Epithelial cell of proximal tubule (primary cell): Measurements from ENCODE around the gene ATG9B. TPM values are rescaled to one million over a fixed set of nuclear protein-coding genes. Genes with fewer than 3 reads are reported as not detected.

Experiments
- DNase-seq: peaks from one replicate; pipeline ENCODE4 v3.0.0-alpha.2; 2011; ENCODE audit warnings: low read depth
- H3K4me3 ChIP-seq: 2 replicates; pipeline ENCODE4 v1.5.1; 2011; ENCODE audit warnings: low read depth, mild to moderate bottlenecking, low read length
- CTCF ChIP-seq: conservative IDR thresholded peaks from 2 replicates; pipeline ENCODE4 v1.5.1; 2012; ENCODE audit warnings: low read depth, mild to moderate bottlenecking, low read length
- total RNA-seq: library from RNA; depleted of rRNA; stranded (reverse); fragments of >200 nt; gene quantifications from 2 replicates; pipeline ENCODE4 v1.2.3, GENCODE V29; 2015

Gene ATG9B
- total RNA-seq, 1 donor from 2014 or later = 1.1 TPM

- no peak for TF ChIP-seq CTCF
- peak overlapping the region; percentile 26 for H3K4me3 ChIP-seq
- DNase-seq = no peak
Measured at GRCh38 chr7:151019130-151019447, 5.2 kb downstream of the ATG9B start.

DNA sequence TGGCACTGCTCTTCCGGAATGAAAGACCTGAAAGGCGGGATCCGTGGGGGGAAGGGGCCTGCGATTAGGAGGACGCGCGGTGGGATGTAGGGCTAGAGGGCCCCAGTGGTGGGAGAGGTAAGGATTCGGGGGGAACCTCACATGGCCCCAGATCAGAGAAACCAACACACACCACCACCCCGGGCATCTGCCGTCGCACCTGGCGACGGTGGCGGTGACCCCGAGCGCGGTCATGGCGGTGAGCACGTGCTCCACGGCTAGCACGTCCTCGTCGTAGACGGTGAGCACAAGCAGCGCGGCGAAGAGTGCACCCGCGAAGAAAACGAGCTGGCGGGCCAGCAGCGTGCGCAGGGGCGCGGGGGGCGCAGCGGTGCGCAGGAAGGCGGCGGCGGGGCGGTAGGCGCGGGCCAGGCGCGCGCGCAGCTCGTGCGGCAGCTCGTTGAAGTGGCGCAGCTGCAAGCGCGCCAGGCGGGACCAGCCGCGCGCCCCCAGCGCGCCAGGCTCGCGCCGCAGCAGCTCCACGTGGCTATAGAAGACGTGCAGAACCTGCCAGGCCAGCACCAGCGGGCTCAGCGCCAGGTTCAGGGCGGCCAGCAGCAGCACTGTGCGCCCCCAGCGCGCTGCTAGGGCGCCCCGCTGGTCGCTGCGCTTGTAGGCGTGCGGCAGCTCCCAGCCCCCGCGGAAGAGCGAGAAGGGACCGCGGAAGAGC lies 5.7 kb downstream of the ATG9B start:
- TF ChIP-seq CTCF = no peak
- no peak for DNase-seq
- H3K4me3 ChIP-seq = peak overlapping the region; percentile 31

GRCh38 chr7:151017953-151018420 lies 6.3 kb downstream of the ATG9B start:
- no peak for DNase-seq
- H3K4me3 ChIP-seq = peak overlapping the region; percentile 31
- peak; percentile 89 for TF ChIP-seq CTCF

- TF ChIP-seq CTCF = no peak
- DNase-seq = no peak
- H3K4me3 ChIP-seq = no peak overlapping the region
Measured at GRCh38 chr7:151017370-151017952, 6.8 kb downstream of the ATG9B start.

DNA sequence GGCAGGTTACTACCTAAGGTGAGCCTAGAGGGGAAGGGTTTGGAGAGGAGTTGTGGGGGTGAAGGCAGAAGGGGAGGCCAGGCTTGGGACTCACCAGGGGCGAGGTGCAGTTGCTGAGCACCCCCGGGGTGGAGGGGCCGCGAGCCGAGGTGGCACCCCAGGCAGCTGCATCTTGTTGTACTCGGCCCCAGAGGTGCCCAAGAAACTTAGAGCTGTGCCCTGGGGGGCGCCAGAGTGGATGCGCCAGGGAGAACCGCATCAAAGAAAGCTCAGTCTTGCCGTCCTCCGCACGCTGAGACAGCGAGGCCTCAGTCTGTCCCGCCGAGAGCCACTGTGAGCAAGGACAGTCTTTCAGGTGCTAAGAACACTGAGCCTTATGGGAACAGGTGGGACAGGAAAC lies 7.4 kb downstream of the ATG9B start:
- no peak for DNase-seq
- H3K4me3 ChIP-seq = no peak overlapping the region
- no peak for TF ChIP-seq CTCF

DNA sequence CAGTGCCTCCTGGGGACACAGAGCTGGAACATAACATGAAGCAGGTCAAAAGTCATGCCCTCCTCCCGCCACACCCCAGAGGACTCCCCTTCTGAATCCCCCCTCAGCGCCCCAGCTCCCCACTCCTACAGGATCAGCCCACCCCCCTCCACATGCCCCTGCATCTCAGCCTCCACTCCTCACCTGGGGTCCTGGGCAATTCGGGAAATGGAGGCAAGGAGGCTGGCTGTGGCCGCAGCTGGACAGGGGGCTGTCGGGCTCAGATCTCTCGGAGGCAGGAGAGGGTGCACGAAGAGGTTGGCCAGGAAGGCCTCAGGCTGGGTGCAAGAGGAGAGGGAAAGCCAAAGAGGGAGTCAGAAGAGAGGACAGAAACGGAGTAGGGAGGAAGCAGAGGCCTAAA lies 7.8 kb downstream of the ATG9B start:
- DNase-seq = no peak
- no peak for TF ChIP-seq CTCF
- H3K4me3 ChIP-seq = no peak overlapping the region

DNA sequence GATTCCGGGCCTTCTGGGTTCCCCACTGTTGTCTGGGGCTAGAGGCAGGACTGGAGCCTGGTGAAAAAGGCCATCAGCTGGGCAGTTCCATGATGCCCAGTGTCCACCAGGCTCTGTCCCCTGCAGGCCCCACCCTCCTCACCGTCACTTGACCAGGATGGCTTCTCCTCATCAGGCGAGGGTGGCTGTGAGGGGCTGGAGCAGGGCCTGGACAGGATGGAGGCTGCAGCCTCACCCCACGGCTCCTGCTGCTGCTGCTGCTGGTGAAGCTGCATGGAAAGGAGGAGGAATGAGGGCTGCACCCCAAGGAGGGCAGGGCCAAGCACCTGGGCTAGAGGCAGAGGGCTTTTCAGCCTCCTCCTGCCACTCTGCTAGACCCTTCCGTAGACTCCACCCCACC lies 8.3 kb downstream of the ATG9B start:
- TF ChIP-seq CTCF = no peak
- DNase-seq = no peak
- H3K4me3 ChIP-seq = no peak overlapping the region
